PC-9 (cell line): ENCODE measurements around the gene C19orf44. TPM values are rescaled to one million over a fixed set of nuclear protein-coding genes. Genes with fewer than 3 reads are reported as not detected.
"Not testable (repeated sequence)": the region's sequence is repeated elsewhere in the genome, so short reads cannot be mapped to it uniquely, and the experiment has no call there.

Experiments
- Bru-seq: library from RNA; stranded (reverse); fragments of 400-500 nt; gene quantifications from one replicate; lab custom pipeline; 2021; lab: Mats Ljungman, UMichigan
- BruChase-seq, 2 experiments: library from RNA; stranded (reverse); fragments of 400-500 nt; gene quantifications; one replicate each; lab custom pipeline; 2021; lab: Mats Ljungman, UMichigan
- BruUV-seq: library from RNA; stranded (reverse); fragments of 400-500 nt; replicated peaks from 2 replicates; lab custom pipeline; 2021; lab: Mats Ljungman, UMichigan
- CTCF ChIA-PET: fragments of 300-600 bp; sonication (Branson Sonifier 250); formaldehyde crosslinking; loops from one replicate; lab custom pipeline; 2022; ENCODE audit warnings: antibody characterized with exemption; lab: Charles Lee
- POLR2A ChIA-PET: fragments of 300-600 bp; sonication (Branson Sonifier 250); formaldehyde crosslinking; loops from one replicate; lab custom pipeline; 2022; ENCODE audit warnings: antibody characterized with exemption; ENCODE audit not compliant: unreplicated experiment; lab: Charles Lee
- DNase-seq, 2 experiments: peaks; one replicate each; pipeline versions ENCODE4 v3.0.0 to v3.0.0-alpha.2; 2015 to 2022; ENCODE audit warnings: mixed read lengths in 1 of 2
- H2AFZ ChIP-seq: fragments of 200-600 bp; sonication (generic); 2 replicates; pipeline ENCODE4 v1.8.1; 2017; ENCODE audit warnings: antibody characterized with exemption
- H3F3A ChIP-seq: fragments of 200-600 bp; sonication (generic); 2 replicates; pipeline ENCODE4 v1.8.1; 2017; ENCODE audit warnings: antibody characterized with exemption, mild to moderate bottlenecking, low read depth; ENCODE audit not compliant: insufficient read depth
- H3K27ac ChIP-seq: fragments of 200-600 bp; sonication (generic); 2 replicates; pipeline ENCODE4 v1.6.1; 2016; ENCODE audit warnings: mixed run types
- H3K27me3 ChIP-seq: fragments of 200-600 bp; sonication (generic); 2 replicates; pipeline ENCODE4 v1.6.1; 2016; ENCODE audit warnings: low read depth, mixed run types; ENCODE audit not compliant: insufficient read depth
- H3K36me3 ChIP-seq: fragments of 200-600 bp; sonication (generic); 2 replicates; pipeline ENCODE4 v1.6.1; 2016; ENCODE audit warnings: low read depth, mixed run types
- H3K4me1 ChIP-seq: fragments of 200-600 bp; sonication (generic); replicated peaks from 2 replicates; pipeline ENCODE4 v1.6.1; 2016; ENCODE audit warnings: mixed run types; ENCODE audit not compliant: insufficient read depth
- H3K4me2 ChIP-seq: fragments of 200-600 bp; sonication (generic); 2 replicates; pipeline ENCODE4 v1.6.1; 2017; ENCODE audit warnings: mixed run types
- H3K4me3 ChIP-seq: fragments of 200-600 bp; sonication (generic); 2 replicates; pipeline ENCODE4 v1.6.1; 2016; ENCODE audit warnings: mixed run types
- H3K79me2 ChIP-seq: fragments of 200-600 bp; sonication (generic); 2 replicates; pipeline ENCODE4 v1.6.1; 2017; ENCODE audit warnings: low read depth, mixed run types
- H3K9me2 ChIP-seq: fragments of 200-600 bp; sonication (generic); 2 replicates; pipeline ENCODE4 v1.8.1; 2017; ENCODE audit warnings: mild to moderate bottlenecking; ENCODE audit not compliant: insufficient read depth
- H3K9me3 ChIP-seq: fragments of 200-600 bp; sonication (generic); 2 replicates; pipeline ENCODE4 v1.8.1; 2016; ENCODE audit warnings: low read depth; ENCODE audit not compliant: insufficient read depth
- H4K20me1 ChIP-seq: fragments of 200-600 bp; sonication (generic); 2 replicates; pipeline ENCODE4 v1.8.1; 2017; ENCODE audit not compliant: insufficient read depth
- EZH2 ChIP-seq: fragments of 200-600 bp; sonication (generic); IDR thresholded peaks from 2 replicates; pipeline ENCODE4 v1.8.0; 2017; ENCODE audit warnings: antibody characterized with exemption, low read depth
- intact Hi-C: fragments of 100-400 bp; cut with micrococcal nuclease; formaldehyde crosslinking; loops from one replicate; pipeline ENCODE4 v1.10.0; 2022; ENCODE audit not compliant: unreplicated experiment
- long read RNA-seq: library from polyadenylated mRNA; stranded (forward); transcript quantifications from one replicate; pipeline ENCODE4 v2.0.0, GENCODE V29; 2022
- total RNA-seq: library from RNA; stranded (reverse); gene quantifications from 2 replicates; pipeline ENCODE4 v1.2.3, GENCODE V29; 2021
- TF ChIP-seq, protein P1 (sequence below): fragments of 200-600 bp; sonication (generic); conservative IDR thresholded peaks from 2 replicates; pipeline ENCODE4 v1.6.1; 2017; ENCODE audit warnings: mixed run types, antibody characterized with exemption, mild to moderate bottlenecking, moderate library complexity

Gene C19orf44
- total RNA-seq: 5.0 and 6.7 TPM in 2 replicates
- percentile 49 among the genes with signal in this experiment for Bru-seq, nascent RNA
- percentile 46 among the genes with signal in this experiment for BruChase-seq, experiment 1, labeled RNA remaining after a 2-hour chase
- percentile 49 among the genes with signal in this experiment for BruChase-seq, experiment 2, labeled RNA remaining after a 6-hour chase
- long read RNA-seq, partial matches to known transcripts: 2 of 14 reads
- long read RNA-seq, other reads (novel, unspliced or antisense): 10 of 14 reads

DNA sequence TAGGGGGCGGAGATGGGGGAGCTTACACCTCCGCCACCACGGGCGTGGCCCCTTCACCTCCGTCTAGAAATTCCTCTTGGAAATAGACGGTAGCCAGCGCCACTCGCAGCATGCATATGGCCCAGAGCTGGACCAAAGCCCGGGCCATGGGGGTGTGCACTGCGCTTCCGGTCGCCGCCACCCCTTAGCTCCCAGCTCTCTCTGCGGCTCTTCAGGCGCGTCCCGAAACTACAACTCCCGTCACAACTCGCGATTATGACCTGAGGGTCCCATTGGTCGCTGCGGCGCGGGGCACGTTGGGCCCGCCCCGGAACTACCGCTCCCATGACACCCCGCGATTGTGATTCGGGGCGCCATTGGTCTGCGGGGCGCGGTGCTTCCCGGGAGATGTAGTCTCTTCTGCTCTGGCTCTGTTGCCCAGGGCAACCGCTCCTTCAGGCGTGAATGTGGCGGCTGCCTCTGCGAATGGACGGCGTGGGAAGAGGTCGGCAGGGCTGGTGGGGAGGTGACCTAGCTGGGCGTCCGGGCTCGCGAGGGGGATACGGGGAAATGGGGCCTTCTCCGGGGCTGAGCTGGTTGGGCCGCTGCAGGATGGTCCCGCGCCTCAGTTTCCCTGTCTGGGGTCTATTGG lies at the start of gene C19orf44, which contains the start of gene CALR3:
Gene C19orf44 (plus strand): TSS at position 413 of the 631 bp plus-strand sequence. CDS start 4,399 bp downstream, outside the sequence.
Gene CALR3 (minus strand): TSS at position 186 of the 631 bp plus-strand sequence. CDS start 38 bp downstream, at position 148.
- Histone ChIP-seq H3K4me3 (peak within 1 kb of the TSS; percentile 70), H3K27me3 (no peaks in the 10 kb centered on the region), H3K9me3 (no peaks in the 10 kb centered on the region), H3K79me2 (peaks cover 38% of the 10 kb centered on the region), H3K4me2 (peak within 1 kb of the TSS; percentile 82), H3K4me1 (peaks cover 55% of the 10 kb centered on the region), H2AFZ (peak within 1 kb of the TSS; percentile 93), H3K36me3 (no peaks in the 10 kb centered on the region), H3K9me2 (no peaks in the 10 kb centered on the region), H4K20me1 (no peaks in the 10 kb centered on the region), H3K27ac (peak within 1 kb of the TSS; percentile 50), H3F3A (peaks cover 58% of the 10 kb centered on the region)
- POLR2A ChIA-PET: interaction anchor here (0.6 kb wide), 1 partner anchor 73 kb away, joined by 4 read pairs; no protein-coding TSS in a partner anchor
- DNase-seq: peak; percentile 98
- BruUV-seq: no TSS peak
- CTCF ChIA-PET: no interaction called here
- no peak for TF ChIP-seq EZH2
- TF ChIP-seq, protein P1, sequence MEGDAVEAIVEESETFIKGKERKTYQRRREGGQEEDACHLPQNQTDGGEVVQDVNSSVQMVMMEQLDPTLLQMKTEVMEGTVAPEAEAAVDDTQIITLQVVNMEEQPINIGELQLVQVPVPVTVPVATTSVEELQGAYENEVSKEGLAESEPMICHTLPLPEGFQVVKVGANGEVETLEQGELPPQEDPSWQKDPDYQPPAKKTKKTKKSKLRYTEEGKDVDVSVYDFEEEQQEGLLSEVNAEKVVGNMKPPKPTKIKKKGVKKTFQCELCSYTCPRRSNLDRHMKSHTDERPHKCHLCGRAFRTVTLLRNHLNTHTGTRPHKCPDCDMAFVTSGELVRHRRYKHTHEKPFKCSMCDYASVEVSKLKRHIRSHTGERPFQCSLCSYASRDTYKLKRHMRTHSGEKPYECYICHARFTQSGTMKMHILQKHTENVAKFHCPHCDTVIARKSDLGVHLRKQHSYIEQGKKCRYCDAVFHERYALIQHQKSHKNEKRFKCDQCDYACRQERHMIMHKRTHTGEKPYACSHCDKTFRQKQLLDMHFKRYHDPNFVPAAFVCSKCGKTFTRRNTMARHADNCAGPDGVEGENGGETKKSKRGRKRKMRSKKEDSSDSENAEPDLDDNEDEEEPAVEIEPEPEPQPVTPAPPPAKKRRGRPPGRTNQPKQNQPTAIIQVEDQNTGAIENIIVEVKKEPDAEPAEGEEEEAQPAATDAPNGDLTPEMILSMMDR: no peak
- intact Hi-C loops: loop anchor here (1.0 to 5.0 kb wide), 2 partner anchors 24 to 34 kb away; no protein-coding TSS in a partner anchor

DNA sequence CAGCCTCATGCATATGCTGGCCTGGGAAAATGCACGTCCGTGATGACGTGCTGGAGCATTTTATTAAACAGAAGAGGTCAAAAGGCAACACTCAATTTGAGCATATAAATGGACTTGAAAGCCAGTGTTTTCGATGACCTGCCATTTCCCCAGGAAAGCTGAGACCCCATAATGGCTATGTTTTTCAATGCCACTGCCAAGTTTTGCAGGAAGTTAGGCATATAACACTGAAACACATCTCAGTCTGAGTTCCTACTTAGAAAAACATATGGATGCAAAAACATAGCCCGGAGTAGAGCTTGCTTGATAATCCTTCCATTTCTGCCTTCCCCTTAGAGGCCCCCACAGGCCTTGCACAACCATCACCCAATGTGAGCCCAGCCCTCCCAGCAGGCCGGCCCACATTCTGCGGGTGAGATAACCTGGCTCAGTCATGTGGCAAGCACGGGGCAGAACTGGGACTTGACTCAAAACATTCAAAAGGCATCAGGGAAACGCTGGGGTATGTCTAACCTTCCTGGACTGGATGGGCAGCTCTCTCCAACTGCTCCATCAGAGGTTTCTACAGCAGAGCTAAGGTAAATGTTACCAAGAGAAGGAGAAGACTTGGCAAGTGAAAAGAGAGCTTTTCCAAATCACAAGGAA lies 49.3 kb upstream of the C19orf44 start:
- peaks cover 59% of the 10 kb centered on the region for H4K20me1 ChIP-seq
- no peak overlapping the region for H2AFZ ChIP-seq
- CTCF ChIA-PET: no interaction called here

DNA sequence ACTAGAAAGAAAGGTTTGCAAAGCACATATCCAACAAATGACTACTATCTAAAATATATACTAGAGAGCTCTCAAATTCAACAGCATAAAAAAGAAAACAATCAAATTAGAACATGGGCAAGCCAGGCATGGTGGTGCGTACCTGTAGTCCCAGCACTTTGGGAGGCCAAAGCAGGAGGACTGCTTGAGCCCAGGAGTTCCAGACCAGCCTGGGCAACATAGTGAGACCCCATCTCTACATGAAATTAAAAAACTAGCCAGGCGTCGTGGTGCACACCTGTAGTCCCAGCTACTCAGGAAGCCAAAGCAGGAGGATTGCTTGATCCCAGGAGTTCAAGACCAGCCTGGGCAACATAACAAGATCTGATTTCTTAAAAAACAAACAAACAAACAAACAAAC lies 47.3 kb upstream of the C19orf44 start:
- Histone ChIP-seq H3K79me2 (peaks cover 92% of the 10 kb centered on the region), H3K4me1 (peaks cover 28% of the 10 kb centered on the region), H3F3A (peaks cover 35% of the 10 kb centered on the region; the same call in 1 of the 2 replicates), H4K20me1 (peaks cover 62% of the 10 kb centered on the region)
- intact Hi-C loops, H3K27me3 ChIP-seq, H3K9me2 ChIP-seq, BruUV-seq, H2AFZ ChIP-seq, H3K36me3 ChIP-seq, DNase-seq, H3K27ac ChIP-seq, H3K9me3 ChIP-seq, H3K4me3 ChIP-seq, H3K4me2 ChIP-seq, CTCF ChIA-PET: not testable (repeated sequence)
- POLR2A ChIA-PET: interaction anchor here (0.6 kb wide), 1 partner anchor 139 kb away, joined by 3 read pairs; no protein-coding TSS in a partner anchor

More for the DNA sequence above, 49.3 kb upstream of the C19orf44 start:
- H3K4me3 ChIP-seq: no peak overlapping the region
- peak overlapping the region; percentile 65 for H3K27ac ChIP-seq
- intact Hi-C loops: no loop called here
- POLR2A ChIA-PET: interaction anchor here (0.6 to 1.0 kb wide), 2 partner anchors 16 to 256 kb away, joined by 4 to 6 read pairs; no protein-coding TSS in a partner anchor
- H3K79me2 ChIP-seq: peaks cover 89% of the 10 kb centered on the region
- H3K36me3 ChIP-seq: no peaks in the 10 kb centered on the region
- no peaks in the 10 kb centered on the region for H3K9me2 ChIP-seq
- TF ChIP-seq, protein P1: no peak
- TF ChIP-seq EZH2: no peak
- no peaks in the 10 kb centered on the region for H3K27me3 ChIP-seq
- peak overlapping the region; percentile 55 for H3K4me2 ChIP-seq
- peaks cover 28% of the 10 kb centered on the region for H3K4me1 ChIP-seq
- H3F3A ChIP-seq: peaks cover 35% of the 10 kb centered on the region; the same call in 1 of the 2 replicates
- no TSS peak for BruUV-seq
- no peaks in the 10 kb centered on the region for H3K9me3 ChIP-seq
- DNase-seq: peak; percentile 69 to 78
